Rectal smooth muscle tissue (tissue), 1 donor: ENCODE results near the gene PIP5KL1.
A peak's percentile ranks its signal among the peaks of the same experiment; 100 is the strongest.

Experiments used
- H3K27ac ChIP-seq: one replicate; pipeline ENCODE4 v1.7.0; 2013; ENCODE audit warnings: low read depth, low read length, inconsistent platforms
- H3K27me3 ChIP-seq: one replicate; pipeline ENCODE4 v1.7.0; 2013; ENCODE audit warnings: low read length; ENCODE audit not compliant: control insufficient read depth, insufficient read depth
- H3K36me3 ChIP-seq: one replicate; pipeline ENCODE4 v1.7.0; 2013; ENCODE audit warnings: low read length; ENCODE audit not compliant: control insufficient read depth, insufficient read depth
- H3K4me1 ChIP-seq: one replicate; pipeline ENCODE4 v1.7.0; 2013; ENCODE audit warnings: low read length; ENCODE audit not compliant: control insufficient read depth, insufficient read depth
- H3K4me3 ChIP-seq: one replicate; pipeline ENCODE4 v1.7.0; 2013; ENCODE audit warnings: low read length
- H3K9ac ChIP-seq: one replicate; pipeline ENCODE4 v1.7.0; 2013; ENCODE audit warnings: low read length

PIP5KL1 gene

DNA sequence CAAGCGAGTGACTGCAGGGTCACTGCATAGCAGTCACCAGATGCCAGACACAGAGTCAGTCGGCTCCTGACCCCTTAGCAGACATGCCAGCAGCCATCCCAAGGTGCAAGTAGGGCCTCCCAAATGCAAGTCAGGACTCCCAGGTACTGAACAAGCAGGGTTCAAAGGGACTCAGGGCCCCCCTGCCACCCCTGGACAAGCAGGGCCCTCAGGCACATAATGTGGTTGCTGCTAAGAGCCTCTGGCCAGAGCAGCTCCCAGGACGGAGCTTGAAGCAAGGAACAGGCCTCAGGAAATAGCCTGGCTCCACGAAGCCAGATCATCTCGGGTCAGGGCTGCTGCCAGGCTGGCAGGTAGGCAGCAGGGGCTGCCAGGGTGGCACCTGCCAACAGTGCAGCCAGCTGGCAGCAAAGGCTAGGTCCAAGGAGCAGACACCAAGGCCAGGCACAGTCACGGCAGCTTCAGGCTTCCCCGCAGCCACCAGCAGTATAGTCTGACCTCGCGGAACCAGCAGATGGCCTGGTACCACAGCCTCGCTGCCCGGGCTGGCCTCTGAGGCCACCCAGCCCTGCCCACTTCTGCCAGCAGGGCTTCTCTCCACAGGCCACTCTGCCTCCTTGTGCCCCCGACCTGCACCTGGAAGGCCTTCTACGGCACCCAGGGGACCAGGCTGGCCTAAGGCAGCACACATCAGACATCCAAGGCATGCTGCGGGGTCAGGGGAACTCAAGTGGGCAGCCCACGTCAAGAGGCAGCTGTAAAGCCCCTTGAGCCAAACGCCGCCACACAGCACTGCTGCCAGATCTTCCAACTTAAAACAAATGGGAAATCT lies 42.8 kb upstream of the PIP5KL1 start:
- H3K4me1 ChIP-seq = peaks cover 91% of the 10 kb centered on the region
- peak overlapping the region; percentile 98 for H3K27ac ChIP-seq
- no peaks in the 10 kb centered on the region for H3K27me3 ChIP-seq
- peak overlapping the region; percentile 45 for H3K4me3 ChIP-seq
- H3K9ac ChIP-seq = peak overlapping the region; percentile 21
- no peaks in the 10 kb centered on the region for H3K36me3 ChIP-seq

DNA sequence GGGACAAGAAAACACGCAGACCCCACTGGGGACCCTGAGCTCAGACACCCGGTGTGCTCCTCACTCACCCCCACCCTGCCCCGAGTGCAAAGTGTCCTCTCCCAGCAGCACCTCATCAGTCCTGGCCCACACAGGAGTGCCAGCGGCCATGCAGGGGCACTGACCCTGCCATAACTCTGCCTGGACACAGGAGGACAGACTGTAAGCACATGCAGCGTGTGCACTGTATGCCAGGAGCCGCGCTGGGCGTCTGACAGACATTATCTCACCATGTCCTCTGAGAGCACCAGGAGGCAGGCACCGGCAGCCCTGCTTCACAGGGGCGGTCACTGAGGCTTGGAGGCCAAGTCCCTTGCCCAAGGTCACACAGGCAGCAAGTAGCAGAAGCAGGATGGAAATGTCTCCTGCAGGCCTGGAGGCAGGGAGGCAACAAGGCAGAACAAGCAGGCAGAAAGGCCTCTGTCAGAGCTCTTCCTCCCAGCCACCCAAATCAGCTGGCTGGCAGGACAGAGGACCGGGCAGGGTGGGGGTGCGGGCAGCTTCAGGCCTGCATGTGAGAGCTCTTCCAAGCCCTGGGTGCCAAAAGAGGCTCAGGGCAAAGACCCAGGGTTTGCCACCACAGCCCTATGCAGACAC lies 41.8 kb upstream of the PIP5KL1 start:
- Histone ChIP-seq H3K27me3 (no peaks in the 10 kb centered on the region), H3K9ac (no peak overlapping the region), H3K36me3 (no peaks in the 10 kb centered on the region)

DNA sequence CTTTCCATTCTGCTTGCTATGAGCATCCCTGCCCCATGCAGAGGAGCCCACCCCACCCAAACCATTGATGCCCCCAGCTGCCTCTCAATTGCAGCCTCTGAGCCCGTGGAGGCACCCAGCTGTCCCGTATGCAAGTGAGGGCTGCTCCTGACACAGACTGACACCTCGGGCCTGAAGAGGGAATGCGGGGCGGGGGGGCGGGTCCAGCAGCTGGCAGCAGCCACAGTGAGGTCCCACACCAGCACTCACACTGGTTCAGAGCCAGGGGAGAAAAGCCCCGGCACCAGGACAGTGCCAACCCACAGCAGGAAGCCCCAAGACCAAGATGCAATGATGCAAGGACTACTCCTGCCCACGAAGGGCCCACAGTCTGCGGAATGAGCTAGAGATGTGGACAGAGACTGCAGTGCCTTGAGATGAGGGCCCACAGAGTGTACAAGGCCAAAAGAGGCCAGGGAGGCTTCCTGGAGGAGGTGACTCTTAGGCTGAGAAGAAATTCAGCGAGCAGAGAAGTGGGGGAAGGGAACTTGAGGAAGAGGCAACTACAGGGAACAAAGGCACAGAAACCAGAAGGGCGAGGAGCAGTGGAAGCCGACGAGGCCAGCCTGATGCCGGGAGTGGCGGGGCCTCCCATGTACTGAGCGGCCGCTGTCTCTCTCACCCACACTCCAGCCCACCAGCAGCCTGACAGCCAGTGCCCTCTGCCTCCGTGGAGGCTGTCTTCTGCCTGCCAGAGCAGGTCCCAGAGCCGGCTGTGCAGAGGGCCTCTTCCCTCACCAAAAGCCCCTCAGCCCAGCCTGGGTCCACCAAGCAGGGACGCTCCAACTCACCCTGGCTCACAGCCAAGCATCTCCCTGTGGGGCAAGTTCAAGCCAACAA lies 41.0 kb upstream of the PIP5KL1 start:
- Histone ChIP-seq H3K9ac (no peak overlapping the region), H3K4me3 (peak overlapping the region; percentile 51), H3K27me3 (no peaks in the 10 kb centered on the region), H3K36me3 (no peaks in the 10 kb centered on the region), H3K27ac (peak overlapping the region; percentile 98), H3K4me1 (peaks cover 96% of the 10 kb centered on the region)

More for the DNA sequence above, 41.8 kb upstream of the PIP5KL1 start:
- Histone ChIP-seq H3K27ac (peak overlapping the region; percentile 98), H3K4me1 (peaks cover 95% of the 10 kb centered on the region), H3K4me3 (peak overlapping the region; percentile 51)

DNA sequence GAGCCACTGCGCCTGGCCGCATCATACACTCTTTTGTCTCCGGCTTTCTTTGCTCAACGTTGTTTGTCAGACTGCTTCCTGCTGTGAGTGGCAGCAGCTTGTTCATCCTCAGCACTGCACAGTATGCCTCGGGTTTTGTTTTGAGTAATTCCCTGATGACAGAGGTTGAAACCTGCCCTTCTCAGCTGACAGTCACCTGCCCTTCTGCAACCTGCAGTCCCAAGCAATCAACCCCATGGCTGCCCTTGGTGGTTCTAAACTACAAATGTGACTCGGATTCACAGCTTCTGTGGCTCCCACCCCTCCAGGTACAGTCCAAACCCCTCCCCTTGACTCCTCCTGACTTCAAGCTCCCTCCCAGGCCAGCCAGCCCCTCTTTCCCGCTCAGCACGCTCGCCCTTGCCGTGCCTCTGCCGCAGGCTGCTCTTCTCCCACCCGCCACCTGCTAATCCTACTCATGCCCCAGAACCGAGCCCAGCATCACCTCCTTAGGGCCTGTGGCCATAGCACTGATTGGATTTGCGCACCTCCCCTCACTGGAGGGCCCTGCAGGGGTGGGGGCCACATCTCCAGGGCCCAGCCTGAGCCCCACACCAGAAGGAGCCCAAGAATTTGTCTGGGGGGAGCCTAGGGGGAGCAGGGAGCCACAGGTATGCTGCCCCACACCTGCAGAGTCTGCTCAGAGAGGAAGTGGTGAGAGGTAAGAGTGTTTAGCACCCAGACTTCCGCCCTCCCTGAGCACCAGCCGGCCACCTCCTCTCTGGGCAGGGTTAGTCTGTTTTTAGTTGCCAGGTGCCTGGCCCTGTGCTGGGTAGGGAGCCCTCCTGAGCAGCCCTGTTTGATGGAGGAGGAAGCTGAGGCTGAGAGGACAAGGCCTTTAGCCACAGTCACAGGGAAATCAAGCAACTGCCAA lies 40.1 kb upstream of the PIP5KL1 start:
- Histone ChIP-seq H3K27ac (peak overlapping the region; percentile 98), H3K4me1 (peaks cover 96% of the 10 kb centered on the region), H3K36me3 (no peaks in the 10 kb centered on the region), H3K9ac (no peak overlapping the region), H3K4me3 (peak overlapping the region; percentile 22), H3K27me3 (no peaks in the 10 kb centered on the region)

DNA sequence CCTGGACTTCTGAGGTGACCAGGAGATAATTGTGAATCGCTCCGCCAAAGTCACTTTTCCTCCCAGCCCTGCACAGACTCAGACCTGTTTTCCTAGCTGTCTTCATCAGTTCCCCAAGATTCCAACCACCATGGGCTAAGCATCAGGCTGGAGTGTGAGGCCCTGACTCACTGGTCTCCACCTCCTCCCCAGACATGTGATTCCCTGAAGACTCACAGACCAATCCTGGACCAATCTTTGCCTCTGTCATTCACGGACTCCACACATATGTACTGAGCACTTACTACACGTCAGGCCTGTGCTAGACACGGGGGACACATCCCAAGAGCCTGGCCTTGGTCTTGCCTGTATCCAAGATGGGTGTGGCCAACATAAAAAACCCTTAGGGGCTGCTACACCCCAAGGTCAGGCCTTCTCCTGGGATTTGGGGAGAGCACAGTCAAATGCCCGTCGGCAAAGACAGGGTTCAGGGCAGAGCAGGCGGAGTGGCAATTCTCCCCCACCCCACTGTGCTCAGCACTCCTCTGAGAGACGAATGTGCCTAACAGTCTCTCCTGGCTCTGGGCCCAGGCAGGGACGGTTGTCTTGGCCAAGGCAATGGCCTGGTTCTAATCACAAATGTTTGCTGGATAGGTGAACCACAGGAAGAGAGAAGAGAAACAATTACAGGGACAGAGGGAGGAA lies 38.3 kb upstream of the PIP5KL1 start:
- Histone ChIP-seq H3K27me3 (no peaks in the 10 kb centered on the region), H3K4me1 (peaks cover 92% of the 10 kb centered on the region), H3K36me3 (no peaks in the 10 kb centered on the region), H3K9ac (peak overlapping the region; percentile 12), H3K27ac (peak overlapping the region; percentile 98), H3K4me3 (peak overlapping the region; percentile 34)

DNA sequence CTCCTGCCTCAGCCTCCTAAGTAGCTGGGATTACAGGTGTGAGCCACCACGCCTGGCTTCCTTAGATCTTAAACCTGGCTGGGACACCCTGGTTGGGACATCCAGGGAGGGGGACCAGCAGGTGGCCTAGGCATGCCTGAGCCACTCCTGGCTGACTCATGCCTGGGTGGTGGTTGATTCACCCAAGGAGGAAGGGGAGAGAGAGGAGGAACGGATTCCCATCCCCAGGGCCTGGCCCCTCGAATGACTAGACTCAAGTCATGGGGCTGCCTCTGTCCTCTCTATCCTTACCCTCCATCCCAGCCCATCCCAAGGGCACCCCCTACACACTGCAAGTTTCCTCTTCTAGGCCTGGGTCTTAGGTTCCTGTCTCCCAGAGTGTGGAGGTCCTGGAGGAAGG lies 37.5 kb upstream of the PIP5KL1 start:
- no peaks in the 10 kb centered on the region for H3K36me3 ChIP-seq
- H3K9ac ChIP-seq = peak overlapping the region; percentile 12

DNA sequence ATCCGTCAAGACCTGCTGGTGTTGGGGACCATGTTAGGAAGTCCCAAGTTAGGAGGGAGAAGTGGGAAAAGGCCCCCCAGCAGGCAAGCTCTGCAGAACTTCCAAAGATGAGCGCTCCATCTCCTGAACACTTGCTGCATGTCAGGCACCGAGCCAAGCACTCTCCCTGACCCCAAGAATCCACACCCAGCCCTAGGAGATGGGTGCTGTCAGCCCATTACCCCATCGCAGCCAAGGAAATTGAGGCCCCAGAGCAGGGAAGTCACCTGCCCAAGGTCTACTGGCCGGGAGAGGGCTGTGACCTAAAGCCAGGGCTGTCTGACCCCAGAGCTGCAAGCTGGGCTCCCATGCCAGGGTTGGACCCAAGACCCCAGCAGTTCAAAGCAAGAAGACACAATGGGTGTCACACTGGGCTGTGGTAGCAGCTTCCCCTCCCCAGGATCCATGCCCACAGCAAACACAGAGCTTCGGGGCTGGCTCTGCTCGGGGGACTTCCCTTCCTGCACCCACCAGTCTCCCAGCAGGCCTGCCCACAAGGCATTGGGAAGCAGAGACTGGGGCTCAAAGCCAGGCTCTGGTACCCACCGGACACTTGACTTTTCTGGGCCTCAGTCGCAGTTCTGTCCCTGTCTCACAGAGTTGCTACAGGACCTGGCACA lies 36.7 kb upstream of the PIP5KL1 start:
- H3K4me1 ChIP-seq = peaks cover 92% of the 10 kb centered on the region
- H3K36me3 ChIP-seq = no peaks in the 10 kb centered on the region
- H3K9ac ChIP-seq = no peak overlapping the region
- peak overlapping the region; percentile 98 for H3K27ac ChIP-seq
- H3K4me3 ChIP-seq = no peak overlapping the region
- no peaks in the 10 kb centered on the region for H3K27me3 ChIP-seq

More for the DNA sequence above, 37.5 kb upstream of the PIP5KL1 start:
- Histone ChIP-seq H3K4me1 (peaks cover 92% of the 10 kb centered on the region), H3K27ac (peak overlapping the region; percentile 98), H3K4me3 (peak overlapping the region; percentile 34), H3K27me3 (no peaks in the 10 kb centered on the region)

DNA sequence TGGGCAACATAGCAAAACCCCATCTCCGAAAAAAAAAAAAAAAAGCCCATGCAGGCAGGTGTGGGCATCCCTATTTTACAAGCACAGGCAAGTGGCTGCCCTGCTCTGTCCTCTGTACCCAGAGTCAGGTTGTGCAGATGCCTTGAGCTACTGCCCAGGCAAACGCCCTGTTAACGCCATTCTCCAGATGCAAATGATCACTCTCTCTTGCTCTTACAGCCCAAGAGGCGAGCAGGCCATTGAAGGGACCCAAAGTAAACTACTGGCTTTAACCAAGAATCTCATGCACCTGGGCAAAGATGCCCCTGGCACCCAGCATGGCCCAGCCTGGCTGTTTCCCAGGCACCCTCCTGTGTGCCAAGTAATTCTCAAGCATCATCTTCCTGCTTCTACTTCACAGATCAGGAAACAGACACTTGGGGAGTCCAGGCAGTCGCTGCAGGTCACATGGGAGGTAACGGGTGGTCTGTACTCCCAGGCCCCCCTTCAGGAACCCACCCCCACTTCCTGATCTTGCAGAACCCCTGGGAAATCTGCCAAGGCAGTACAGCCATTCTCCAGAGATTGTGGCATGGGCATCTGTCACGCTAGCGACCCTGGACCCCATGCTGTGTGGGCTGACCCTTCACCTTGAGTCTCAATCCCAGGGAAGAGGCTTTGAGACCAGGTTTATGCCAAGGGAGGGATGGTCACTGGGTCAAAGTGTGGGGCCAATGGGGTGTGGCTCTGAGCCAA lies 36.0 kb upstream of the PIP5KL1 start:
- Histone ChIP-seq H3K27ac (peak overlapping the region; percentile 98), H3K9ac (peak overlapping the region; percentile 10), H3K4me1 (peaks cover 87% of the 10 kb centered on the region), H3K36me3 (no peaks in the 10 kb centered on the region), H3K27me3 (no peaks in the 10 kb centered on the region), H3K4me3 (peak overlapping the region; percentile 14)

DNA sequence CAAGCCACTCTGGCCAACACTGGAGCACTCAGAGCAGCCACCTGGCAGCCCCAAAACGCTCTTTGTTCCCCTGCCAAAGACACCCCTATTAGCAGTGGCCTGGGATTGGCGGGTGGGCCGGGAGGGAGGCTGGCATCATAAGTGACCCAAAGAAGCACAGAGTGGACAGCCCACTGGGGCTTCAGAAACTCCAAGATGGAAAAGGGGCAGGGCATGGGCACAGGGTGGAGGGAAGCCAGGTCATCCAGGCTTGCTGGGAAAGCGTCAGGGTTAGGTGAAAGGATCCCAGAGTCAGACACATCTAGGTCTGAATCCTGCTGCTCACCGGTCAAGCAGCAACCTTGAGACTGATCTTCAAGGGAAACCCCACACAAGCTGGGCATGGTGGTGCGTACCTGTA lies 35.4 kb upstream of the PIP5KL1 start:
- Histone ChIP-seq H3K27me3 (no peaks in the 10 kb centered on the region), H3K27ac (peak overlapping the region; percentile 98), H3K4me3 (peak overlapping the region; percentile 39), H3K9ac (peak overlapping the region; percentile 5), H3K36me3 (no peaks in the 10 kb centered on the region), H3K4me1 (peaks cover 83% of the 10 kb centered on the region)

DNA sequence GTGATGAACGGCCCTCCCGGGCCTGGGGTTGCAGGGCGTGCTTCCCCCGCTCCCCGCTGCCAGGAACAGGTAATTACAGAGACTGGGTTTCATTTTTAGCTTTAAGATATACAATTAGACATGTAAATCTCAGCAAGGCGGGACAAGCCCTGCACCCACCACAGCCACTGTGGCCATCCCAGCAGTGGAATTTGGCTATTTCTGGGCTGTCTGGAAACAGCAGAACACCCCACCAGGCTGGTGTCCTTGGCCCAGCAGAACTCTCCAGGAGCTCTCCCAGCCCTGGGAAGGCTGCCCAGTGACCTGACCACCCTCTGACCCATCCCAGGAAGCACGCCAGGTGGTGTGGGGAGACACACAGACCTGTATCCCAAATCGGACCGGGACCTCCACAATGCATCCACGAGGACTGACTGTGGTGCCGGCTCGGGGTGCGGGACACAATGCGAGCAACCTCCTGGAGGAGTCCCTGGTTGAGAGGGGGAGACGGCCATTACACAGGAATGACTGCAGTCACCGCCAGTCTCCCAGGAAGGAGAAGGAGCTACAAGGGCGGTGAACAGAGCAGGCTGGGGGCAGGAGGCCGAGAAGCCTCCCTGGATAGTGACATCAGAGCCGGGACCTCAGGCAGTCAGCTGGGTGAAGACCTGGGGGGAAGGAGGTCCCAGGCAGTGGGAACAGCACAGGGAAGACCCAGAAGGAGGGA lies 32.9 kb upstream of the PIP5KL1 start:
- H3K27me3 ChIP-seq = no peaks in the 10 kb centered on the region
- H3K27ac ChIP-seq = peak overlapping the region; percentile 98
- peak overlapping the region; percentile 12 for H3K4me3 ChIP-seq
- H3K9ac ChIP-seq = no peak overlapping the region
- H3K36me3 ChIP-seq = no peaks in the 10 kb centered on the region
- H3K4me1 ChIP-seq = peaks cover 70% of the 10 kb centered on the region
